Keratinocyte (primary cell): ENCODE data around the gene PDZRN3. TPM values are rescaled to one million over a fixed set of nuclear protein-coding genes. Genes with fewer than 3 reads are reported as not detected.

Experiments
- DNase-seq: peaks from one replicate; pipeline ENCODE4 v3.0.0-alpha.2; 2011; ENCODE audit warnings: low read depth, missing footprints, low spot score
- FAIRE-seq: peaks from 2 replicates; lab custom pipeline; 2011; peaks lifted over from hg19 to GRCh38; lab: Jason Lieb, UNC
- H2AFZ ChIP-seq: 2 replicates; pipeline ENCODE4 v1.6.0; 2012; ENCODE audit warnings: low read length, control low read depth, inconsistent platforms; ENCODE audit not compliant: control insufficient read depth
- H3K27ac ChIP-seq: 2 replicates; pipeline ENCODE4 v1.5.1; 2011; ENCODE audit warnings: low read length; ENCODE audit not compliant: control insufficient read depth, insufficient read depth
- H3K27me3 ChIP-seq: 3 replicates; pipeline ENCODE4 v1.6.0; 2011; ENCODE audit warnings: low read length; ENCODE audit not compliant: control insufficient read depth, insufficient read depth; ENCODE audit errors: extremely low read depth
- H3K36me3 ChIP-seq, 2 experiments: 2 replicates in 1 of 2; 3 replicates in 1 of 2; pipeline ENCODE4 v1.5.1; 2011; ENCODE audit warnings: low read length in 2 of 2, mild to moderate bottlenecking in 1 of 2; ENCODE audit not compliant: control insufficient read depth in 2 of 2, insufficient read depth in 2 of 2; ENCODE audit errors: extremely low read depth in 1 of 2
- H3K4me1 ChIP-seq: 3 replicates; pipeline ENCODE4 v1.5.1; 2011; ENCODE audit warnings: low read length; ENCODE audit not compliant: control insufficient read depth, insufficient read depth; ENCODE audit errors: extremely low read depth
- H3K4me2 ChIP-seq: 3 replicates; pipeline ENCODE4 v1.6.0; 2011; ENCODE audit warnings: low read depth, low read length; ENCODE audit not compliant: control insufficient read depth, insufficient read depth; ENCODE audit errors: extremely low read depth
- H3K4me3 ChIP-seq, 3 experiments: fragments of 200-600 bp in 1 of 3; sonication (generic) in 1 of 3; 2 replicates in 2 of 3; 3 replicates in 1 of 3; pipeline ENCODE4 v1.5.1; 2011 to 2016; ENCODE audit warnings: low read length in 3 of 3, mild to moderate bottlenecking in 3 of 3, control low read depth in 2 of 3, inconsistent platforms in 1 of 3, low read depth in 1 of 3, mixed read lengths in 1 of 3, mixed run types in 1 of 3, moderate library complexity in 1 of 3; ENCODE audit not compliant: control insufficient read depth in 2 of 3, insufficient read depth in 2 of 3; ENCODE audit errors: extremely low read depth in 1 of 3
- H3K79me2 ChIP-seq: 2 replicates; pipeline ENCODE4 v1.6.0; 2012; ENCODE audit warnings: low read length; ENCODE audit not compliant: control insufficient read depth, insufficient read depth
- H3K9ac ChIP-seq: 3 replicates; pipeline ENCODE4 v1.6.0; 2011; ENCODE audit warnings: low read length; ENCODE audit not compliant: control insufficient read depth, insufficient read depth; ENCODE audit errors: extremely low read depth
- H3K9me1 ChIP-seq: 3 replicates; pipeline ENCODE4 v1.6.0; 2011; ENCODE audit warnings: low read length; ENCODE audit not compliant: control insufficient read depth, insufficient read depth; ENCODE audit errors: extremely low read depth
- H3K9me3 ChIP-seq: 2 replicates; pipeline ENCODE4 v1.5.1; 2012; ENCODE audit warnings: low read depth, low read length; ENCODE audit not compliant: control insufficient read depth
- H4K20me1 ChIP-seq: 3 replicates; pipeline ENCODE4 v1.6.0; 2011; ENCODE audit warnings: low read length; ENCODE audit not compliant: control insufficient read depth, insufficient read depth; ENCODE audit errors: extremely low read depth
- EZH2 ChIP-seq: IDR thresholded peaks from one replicate; pipeline ENCODE4 v1.6.1; 2012; ENCODE audit warnings: inconsistent platforms, mild to moderate bottlenecking, low read length, moderate library complexity
- dilution Hi-C: fragments of 300-500 bp; cut with MboI; formaldehyde crosslinking; loops from one replicate; pipeline ENCODE4 v1.7.0; 2020; ENCODE audit warnings: low sequenced_read_pairs; ENCODE audit not compliant: extremely low pct_ligation_motif_present
- polyA plus RNA-seq, 5 experiments: library from polyadenylated mRNA; depleted of rRNA in 3 of 5; stranded (reverse) in 3 of 5; stranded (forward) in 1 of 5; unstranded in 1 of 5; fragments of >200 nt; gene quantifications; 1 replicate in 1 of 5; 2 replicates in 3 of 5; 3 replicates in 1 of 5; pipeline versions ENCODE4 v1.2.1 to v1.2.3, GENCODE V29; 2011 to 2012; ENCODE audit warnings: missing spikeins in 2 of 5, low read depth in 1 of 5, low replicate concordance in 1 of 5
- TF ChIP-seq, protein P1 (sequence below), 3 experiments: IDR thresholded peaks in 1 of 3; conservative IDR thresholded peaks in 1 of 3; optimal IDR thresholded peaks in 1 of 3; 2 replicates in 2 of 3; 3 replicates in 1 of 3; pipeline versions ENCODE3 to v1.5.1; 2011; ENCODE audit warnings: low read length in 3 of 3, mild to moderate bottlenecking in 3 of 3, moderate library complexity in 2 of 3, control low read depth in 1 of 3, inconsistent platforms in 1 of 3; ENCODE audit not compliant: insufficient read depth in 2 of 3; ENCODE audit errors: extremely low read depth in 1 of 3

Gene PDZRN3
- polyA plus RNA-seq, 1 donor (not counting 4 experiments of a cell fraction or from before 2014, with no cell fraction given), result not detected

DNA sequence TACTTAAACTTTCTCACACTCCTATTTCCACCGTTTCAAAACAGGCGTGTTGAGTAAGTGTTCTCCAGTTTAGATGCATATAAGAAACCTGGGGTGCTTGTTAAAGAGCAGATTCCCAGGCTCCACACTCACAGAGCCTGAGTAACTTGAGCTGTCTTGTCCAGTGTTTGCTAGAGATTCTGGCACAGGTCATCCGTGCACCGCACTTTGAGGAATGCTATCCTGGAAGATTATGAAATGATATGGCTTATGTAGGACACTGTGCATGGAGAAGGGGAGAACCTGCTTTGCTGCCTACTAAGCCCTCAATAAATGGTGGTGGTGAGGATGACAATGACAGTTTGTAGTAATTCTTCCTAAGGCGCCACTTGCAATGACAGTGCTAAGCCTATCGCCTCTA, 273.7 kb downstream of the PDZRN3 start:
- H3K36me3 ChIP-seq, result no peaks in the 10 kb centered on the region
- no peak overlapping the region for H3K4me2 ChIP-seq
- H3K27me3 ChIP-seq, result no peaks in the 10 kb centered on the region
- H3K27ac ChIP-seq, result no peak overlapping the region
- H3K4me3 ChIP-seq, result no peak overlapping the region
- no peak for DNase-seq
- no peaks in the 10 kb centered on the region for H3K9me3 ChIP-seq
- no peak for TF ChIP-seq EZH2
- TF ChIP-seq, protein P1, sequence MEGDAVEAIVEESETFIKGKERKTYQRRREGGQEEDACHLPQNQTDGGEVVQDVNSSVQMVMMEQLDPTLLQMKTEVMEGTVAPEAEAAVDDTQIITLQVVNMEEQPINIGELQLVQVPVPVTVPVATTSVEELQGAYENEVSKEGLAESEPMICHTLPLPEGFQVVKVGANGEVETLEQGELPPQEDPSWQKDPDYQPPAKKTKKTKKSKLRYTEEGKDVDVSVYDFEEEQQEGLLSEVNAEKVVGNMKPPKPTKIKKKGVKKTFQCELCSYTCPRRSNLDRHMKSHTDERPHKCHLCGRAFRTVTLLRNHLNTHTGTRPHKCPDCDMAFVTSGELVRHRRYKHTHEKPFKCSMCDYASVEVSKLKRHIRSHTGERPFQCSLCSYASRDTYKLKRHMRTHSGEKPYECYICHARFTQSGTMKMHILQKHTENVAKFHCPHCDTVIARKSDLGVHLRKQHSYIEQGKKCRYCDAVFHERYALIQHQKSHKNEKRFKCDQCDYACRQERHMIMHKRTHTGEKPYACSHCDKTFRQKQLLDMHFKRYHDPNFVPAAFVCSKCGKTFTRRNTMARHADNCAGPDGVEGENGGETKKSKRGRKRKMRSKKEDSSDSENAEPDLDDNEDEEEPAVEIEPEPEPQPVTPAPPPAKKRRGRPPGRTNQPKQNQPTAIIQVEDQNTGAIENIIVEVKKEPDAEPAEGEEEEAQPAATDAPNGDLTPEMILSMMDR (optimal IDR thresholded peaks at IDR 0.05 in 1 of 3, IDR thresholded peaks at IDR 0.05 in 1 of 3, conservative IDR thresholded peaks at IDR 0.05 in 1 of 3; ENCODE audit: extremely low read depth in 1 of 3, insufficient read depth in 2 of 3, low read length in 3 of 3), result no peak
- H2AFZ ChIP-seq, result no peak overlapping the region
- no peaks in the 10 kb centered on the region for H3K4me1 ChIP-seq
- no peaks in the 10 kb centered on the region for H4K20me1 ChIP-seq
- no peaks in the 10 kb centered on the region for H3K79me2 ChIP-seq
- dilution Hi-C loops, result no loop called here
- H3K9me1 ChIP-seq, result no peaks in the 10 kb centered on the region
- no peak for FAIRE-seq
- no peak overlapping the region for H3K9ac ChIP-seq

DNA sequence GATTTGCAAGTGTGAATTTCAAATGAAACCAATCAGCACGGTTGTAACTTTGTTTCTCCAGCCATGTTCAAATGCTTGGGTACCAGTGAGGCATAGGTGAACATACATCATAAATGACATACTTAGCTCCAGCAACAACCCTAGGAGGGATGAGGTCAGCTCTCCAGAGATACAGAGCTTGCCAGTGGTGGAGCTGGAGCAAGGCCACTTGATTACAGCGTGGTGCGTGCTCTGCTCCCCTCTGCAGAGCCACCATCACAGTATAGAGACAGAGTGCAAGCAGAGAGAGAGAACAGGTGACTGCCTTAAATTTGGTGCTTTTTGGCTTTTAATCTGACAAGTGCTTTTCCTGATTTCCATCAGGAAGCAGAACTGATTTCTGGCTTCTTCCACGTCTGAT, 275.1 kb downstream of the PDZRN3 start:
- Histone ChIP-seq H3K4me1 (no peaks in the 10 kb centered on the region), H3K27me3 (no peaks in the 10 kb centered on the region), H3K9me1 (no peaks in the 10 kb centered on the region), H3K27ac (no peak overlapping the region), H3K36me3 (no peaks in the 10 kb centered on the region), H3K9ac (no peak overlapping the region), H3K9me3 (no peaks in the 10 kb centered on the region), H4K20me1 (no peaks in the 10 kb centered on the region), H2AFZ (no peak overlapping the region), H3K4me2 (no peak overlapping the region), H3K79me2 (no peaks in the 10 kb centered on the region), H3K4me3 (no peak overlapping the region)
- dilution Hi-C loops, result no loop called here
- FAIRE-seq (no peak), DNase-seq (no peak)
- TF ChIP-seq, protein P1 (optimal IDR thresholded peaks at IDR 0.05 in 1 of 3, IDR thresholded peaks at IDR 0.05 in 1 of 3, conservative IDR thresholded peaks at IDR 0.05 in 1 of 3; ENCODE audit: extremely low read depth in 1 of 3, insufficient read depth in 2 of 3, low read length in 3 of 3), result no peak
- TF ChIP-seq EZH2, result no peak
